ENCODE measurements around the gene KAT2A. TPM values are rescaled to one million over a fixed set of nuclear protein-coding genes. Genes with fewer than 3 reads are reported as not detected.

Gene KAT2A
- total RNA-seq, 3 donors from 2014 or later = 22.7 to 55.8 (median 54.4) TPM

GRCh38 chr17:42087736-42088705 is 33.1 kb downstream of the KAT2A start:
- no peak for TF ChIP-seq POLR2A (IDR thresholded peaks at IDR 0.05)
- TF ChIP-seq, protein P1, sequence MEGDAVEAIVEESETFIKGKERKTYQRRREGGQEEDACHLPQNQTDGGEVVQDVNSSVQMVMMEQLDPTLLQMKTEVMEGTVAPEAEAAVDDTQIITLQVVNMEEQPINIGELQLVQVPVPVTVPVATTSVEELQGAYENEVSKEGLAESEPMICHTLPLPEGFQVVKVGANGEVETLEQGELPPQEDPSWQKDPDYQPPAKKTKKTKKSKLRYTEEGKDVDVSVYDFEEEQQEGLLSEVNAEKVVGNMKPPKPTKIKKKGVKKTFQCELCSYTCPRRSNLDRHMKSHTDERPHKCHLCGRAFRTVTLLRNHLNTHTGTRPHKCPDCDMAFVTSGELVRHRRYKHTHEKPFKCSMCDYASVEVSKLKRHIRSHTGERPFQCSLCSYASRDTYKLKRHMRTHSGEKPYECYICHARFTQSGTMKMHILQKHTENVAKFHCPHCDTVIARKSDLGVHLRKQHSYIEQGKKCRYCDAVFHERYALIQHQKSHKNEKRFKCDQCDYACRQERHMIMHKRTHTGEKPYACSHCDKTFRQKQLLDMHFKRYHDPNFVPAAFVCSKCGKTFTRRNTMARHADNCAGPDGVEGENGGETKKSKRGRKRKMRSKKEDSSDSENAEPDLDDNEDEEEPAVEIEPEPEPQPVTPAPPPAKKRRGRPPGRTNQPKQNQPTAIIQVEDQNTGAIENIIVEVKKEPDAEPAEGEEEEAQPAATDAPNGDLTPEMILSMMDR (IDR thresholded peaks at IDR 0.05) = no peak
- intact Hi-C loops (cut with DNase I; ENCODE audit: low total_unique reads) = no loop called here
- no peaks in the 10 kb centered on the region for H3K9me3 ChIP-seq
- no peaks in the 10 kb centered on the region for H3K36me3 ChIP-seq
- DNase-seq (ENCODE audit: low spot score in 2 of 2) = no peak
- no peak overlapping the region for H3K4me3 ChIP-seq
- peaks cover 0 to 3% of the 10 kb centered on the region in 2 donors for H3K27me3 ChIP-seq
- H3K4me1 ChIP-seq = no peaks in the 10 kb centered on the region
- H3K27ac ChIP-seq = no peak overlapping the region

- no peaks in the 10 kb centered on the region for H3K4me1 ChIP-seq
- TF ChIP-seq POLR2AphosphoS5 (IDR thresholded peaks at IDR 0.05) (no peak), POLR2A (IDR thresholded peaks at IDR 0.05) (no peak)
- TF ChIP-seq, protein P1 (IDR thresholded peaks at IDR 0.05) = no peak
- H3K36me3 ChIP-seq = no peaks in the 10 kb centered on the region
- intact Hi-C loops (cut with DNase I; ENCODE audit: low total_unique reads) = no loop called here
- peaks cover 0 to 3% of the 10 kb centered on the region in 2 donors for H3K27me3 ChIP-seq
- DNase-seq (ENCODE audit: low spot score in 2 of 2) = no peak
- no peak overlapping the region for H3K4me3 ChIP-seq
- H3K27ac ChIP-seq = no peak overlapping the region
- H3K9me3 ChIP-seq = no peaks in the 10 kb centered on the region
These were observed 34.0 kb downstream of the KAT2A start for GRCh38 chr17:42087042-42087701.

GRCh38 chr17:42081516-42082129 is 39.5 kb downstream of the KAT2A start:
- no peaks in the 10 kb centered on the region for H3K4me1 ChIP-seq
- H3K27me3 ChIP-seq = no peaks in the 10 kb centered on the region
- no peaks in the 10 kb centered on the region for H3K36me3 ChIP-seq
- no peak for DNase-seq (ENCODE audit: low spot score in 2 of 2)
- intact Hi-C loops (cut with DNase I; ENCODE audit: low total_unique reads) = no loop called here
- H3K9me3 ChIP-seq = no peaks in the 10 kb centered on the region
- TF ChIP-seq POLR2A (IDR thresholded peaks at IDR 0.05) (no peak), POLR2AphosphoS5 (IDR thresholded peaks at IDR 0.05) (no peak)
- TF ChIP-seq, protein P1 (IDR thresholded peaks at IDR 0.05) = no peak
- no peak overlapping the region for H3K27ac ChIP-seq
- H3K4me3 ChIP-seq = no peak overlapping the region

DNA sequence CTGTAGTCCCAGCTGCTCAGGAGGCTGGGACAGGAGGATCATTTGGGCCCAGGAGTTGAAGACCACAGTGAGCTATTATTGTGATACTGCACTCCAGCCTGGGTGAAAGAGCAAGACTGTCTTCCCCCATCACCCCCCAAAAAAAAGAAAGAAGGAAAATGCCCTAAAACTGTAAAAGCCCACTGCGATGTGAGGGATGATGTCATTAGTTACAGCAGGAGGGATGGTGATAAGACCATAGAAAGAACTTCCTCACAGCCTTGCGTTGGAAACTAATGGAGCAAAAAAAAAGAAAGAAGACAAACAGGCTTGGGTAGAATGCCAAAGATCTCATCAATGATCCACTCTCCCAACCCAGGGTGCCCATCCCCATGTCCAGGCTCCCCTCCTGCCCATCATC is 41.6 kb downstream of the KAT2A start:
- intact Hi-C loops (cut with DNase I; ENCODE audit: low total_unique reads) = no loop called here
- H3K9me3 ChIP-seq = no peaks in the 10 kb centered on the region
- no peak for DNase-seq (ENCODE audit: low spot score in 2 of 2)
- H3K27me3 ChIP-seq = no peaks in the 10 kb centered on the region
- H3K36me3 ChIP-seq = no peaks in the 10 kb centered on the region
- H3K4me3 ChIP-seq = no peak overlapping the region
- no peak for TF ChIP-seq POLR2A (IDR thresholded peaks at IDR 0.05)
- no peak for TF ChIP-seq POLR2AphosphoS5 (IDR thresholded peaks at IDR 0.05)
- TF ChIP-seq, protein P1 (IDR thresholded peaks at IDR 0.05) = no peak
- H3K27ac ChIP-seq = no peak overlapping the region
- H3K4me1 ChIP-seq = no peaks in the 10 kb centered on the region

All from breast epithelium (tissue), 4 donors.